ENCODE measurements around the gene STARD10. TPM values are rescaled to one million over a fixed set of nuclear protein-coding genes. Genes with fewer than 3 reads are reported as not detected.

STARD10 gene
- total and polyA plus RNA-seq, 9 of the 15 experiments (the other 6 are each of a cell fraction or from before 2014, with no cell fraction given) = 0.15 to 52.9 (median 32.3) TPM

GRCh38 chr11:72779495-72780128 lies 14.2 kb downstream of the STARD10 start (continued):
- no peak for TF ChIP-seq ZNF318 (IDR thresholded peaks at IDR 0.05; ENCODE audit: borderline replicate concordance in 1 of 2, low read depth in 1 of 2)
- TF ChIP-seq ZNF324 (CRISPR knock-in tag; IDR thresholded peaks at IDR 0.05) = no peak
- TF ChIP-seq HLTF (IDR thresholded peaks at IDR 0.05) = no peak
- no peak for TF ChIP-seq ZNF431 (CRISPR knock-in tag; IDR thresholded peaks at IDR 0.05)
- no peak for TF ChIP-seq BMI1 (IDR thresholded peaks at IDR 0.05; ENCODE audit: low read length)
- no peak for TF ChIP-seq NFE2 (IDR thresholded peaks at IDR 0.05; ENCODE audit: low read depth)
- TF ChIP-seq CC2D1A (IDR thresholded peaks at IDR 0.05) = 0 out of 2 replicates have a peak, but pooled peaks have one; percentile 7
- no peak for TF ChIP-seq SAFB2 (IDR thresholded peaks at IDR 0.05; ENCODE audit: borderline replicate concordance, low read depth, low read length, severe bottlenecking)
- TF ChIP-seq NR2C1 (IDR thresholded peaks at IDR 0.05) = peak; percentile 94
- peak; percentile 91 for TF ChIP-seq NR2C1 (tag; IDR thresholded peaks at IDR 0.05)
- TF ChIP-seq TFAM (CRISPR knock-in tag; conservative IDR thresholded peaks at IDR 0.05) = no peak
- no peak for TF ChIP-seq HMG20B (CRISPR knock-in tag; IDR thresholded peaks at IDR 0.05)
- TF ChIP-seq, protein P1, sequence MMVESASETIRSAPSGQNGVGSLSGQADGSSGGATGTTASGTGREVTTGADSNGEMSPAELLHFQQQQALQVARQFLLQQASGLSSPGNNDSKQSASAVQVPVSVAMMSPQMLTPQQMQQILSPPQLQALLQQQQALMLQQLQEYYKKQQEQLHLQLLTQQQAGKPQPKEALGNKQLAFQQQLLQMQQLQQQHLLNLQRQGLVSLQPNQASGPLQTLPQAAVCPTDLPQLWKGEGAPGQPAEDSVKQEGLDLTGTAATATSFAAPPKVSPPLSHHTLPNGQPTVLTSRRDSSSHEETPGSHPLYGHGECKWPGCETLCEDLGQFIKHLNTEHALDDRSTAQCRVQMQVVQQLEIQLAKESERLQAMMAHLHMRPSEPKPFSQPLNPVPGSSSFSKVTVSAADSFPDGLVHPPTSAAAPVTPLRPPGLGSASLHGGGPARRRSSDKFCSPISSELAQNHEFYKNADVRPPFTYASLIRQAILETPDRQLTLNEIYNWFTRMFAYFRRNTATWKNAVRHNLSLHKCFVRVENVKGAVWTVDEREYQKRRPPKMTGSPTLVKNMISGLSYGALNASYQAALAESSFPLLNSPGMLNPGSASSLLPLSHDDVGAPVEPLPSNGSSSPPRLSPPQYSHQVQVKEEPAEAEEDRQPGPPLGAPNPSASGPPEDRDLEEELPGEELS (CRISPR knock-in tag; IDR thresholded peaks at IDR 0.05; ENCODE audit: borderline replicate concordance) = no peak
- TF ChIP-seq HNRNPLL (IDR thresholded peaks at IDR 0.05; ENCODE audit: low read depth, low read length, poor library complexity, severe bottlenecking) = no peak
- peak; percentile 26; the same call in 1 of the 2 replicates for TF ChIP-seq NR2C2 (CRISPR knock-in tag; IDR thresholded peaks at IDR 0.05)
- TF ChIP-seq NR2C2 (tag; IDR thresholded peaks at IDR 0.05) = peak; percentile 71; the same call in 1 of the 2 replicates
- no peak for TF ChIP-seq SAFB (IDR thresholded peaks at IDR 0.05; ENCODE audit: borderline replicate concordance, low read depth, low read length)

All from K562 (cell line).